PFSK-1 (cell line): ENCODE results near the gene INCA1.

Experiments used
- FOXP2 ChIP-seq: optimal IDR thresholded peaks from 2 replicates; pipeline ENCODE3; 2011; ENCODE audit warnings: borderline replicate concordance, control low read depth, inconsistent platforms; ENCODE audit not compliant: insufficient read depth; ENCODE audit errors: extremely low read length, extremely low read depth
- POLR2AphosphoS5 ChIP-seq: IDR thresholded peaks from 2 replicates; pipeline ENCODE4 v1.6.1; 2012; ENCODE audit warnings: low read depth, mild to moderate bottlenecking, control low read depth, low read length, moderate library complexity
- REST ChIP-seq, 2 experiments: IDR thresholded peaks; 2 replicates each; pipeline versions ENCODE4 v1.6.1 to v1.8.0; 2011 to 2012; ENCODE audit warnings: low read depth in 2 of 2, low read length in 2 of 2, control low read depth in 1 of 2, inconsistent platforms in 1 of 2, mild to moderate bottlenecking in 1 of 2, moderate library complexity in 1 of 2; ENCODE audit not compliant: insufficient read depth in 1 of 2
- SIN3A ChIP-seq: IDR thresholded peaks from 2 replicates; pipeline ENCODE4 v1.6.1; 2012; ENCODE audit warnings: mild to moderate bottlenecking, low read length, moderate library complexity, borderline replicate concordance; ENCODE audit not compliant: insufficient read depth
- TAF1 ChIP-seq: IDR thresholded peaks from 2 replicates; pipeline ENCODE4 v1.6.1; 2012; ENCODE audit warnings: low read length, control low read depth, borderline replicate concordance; ENCODE audit not compliant: insufficient read depth

GRCh38 chr17:4960279-4960922 is 36.9 kb downstream of the INCA1 start:
- TF ChIP-seq POLR2AphosphoS5 (no peak), REST (IDR thresholded peaks at IDR 0.05; ENCODE audit: insufficient read depth in 1 of 2, low read depth in 2 of 2, low read length in 2 of 2) (no peak), SIN3A (no peak), TAF1 (no peak), FOXP2 (no peak)
